Endometrial microvascular endothelial cells (primary cell): ENCODE measurements around the gene TMEM164. TPM values are rescaled to one million over a fixed set of nuclear protein-coding genes. Genes with fewer than 3 reads are reported as not detected.
"Not testable (repeated sequence)": the region's sequence is repeated elsewhere in the genome, so short reads cannot be mapped to it uniquely, and the experiment has no call there.

ENCODE experiments used
- in situ Hi-C: cut with HindIII; loops from 2 replicates; pipeline ENCODE4 v1.10.0; 2017; ENCODE audit warnings: low sequenced_read_pairs, low pct_unique_long_range_greater_than_20kb; ENCODE audit errors: inconsistent ontology term
- total RNA-seq: library from RNA; depleted of rRNA; stranded (reverse); fragments of >200 nt; gene quantifications from one replicate; pipeline ENCODE4 v1.2.3, GENCODE V29; 2015; ENCODE audit errors: inconsistent ontology term

Gene TMEM164
- total RNA-seq: 28.6 TPM

DNA sequence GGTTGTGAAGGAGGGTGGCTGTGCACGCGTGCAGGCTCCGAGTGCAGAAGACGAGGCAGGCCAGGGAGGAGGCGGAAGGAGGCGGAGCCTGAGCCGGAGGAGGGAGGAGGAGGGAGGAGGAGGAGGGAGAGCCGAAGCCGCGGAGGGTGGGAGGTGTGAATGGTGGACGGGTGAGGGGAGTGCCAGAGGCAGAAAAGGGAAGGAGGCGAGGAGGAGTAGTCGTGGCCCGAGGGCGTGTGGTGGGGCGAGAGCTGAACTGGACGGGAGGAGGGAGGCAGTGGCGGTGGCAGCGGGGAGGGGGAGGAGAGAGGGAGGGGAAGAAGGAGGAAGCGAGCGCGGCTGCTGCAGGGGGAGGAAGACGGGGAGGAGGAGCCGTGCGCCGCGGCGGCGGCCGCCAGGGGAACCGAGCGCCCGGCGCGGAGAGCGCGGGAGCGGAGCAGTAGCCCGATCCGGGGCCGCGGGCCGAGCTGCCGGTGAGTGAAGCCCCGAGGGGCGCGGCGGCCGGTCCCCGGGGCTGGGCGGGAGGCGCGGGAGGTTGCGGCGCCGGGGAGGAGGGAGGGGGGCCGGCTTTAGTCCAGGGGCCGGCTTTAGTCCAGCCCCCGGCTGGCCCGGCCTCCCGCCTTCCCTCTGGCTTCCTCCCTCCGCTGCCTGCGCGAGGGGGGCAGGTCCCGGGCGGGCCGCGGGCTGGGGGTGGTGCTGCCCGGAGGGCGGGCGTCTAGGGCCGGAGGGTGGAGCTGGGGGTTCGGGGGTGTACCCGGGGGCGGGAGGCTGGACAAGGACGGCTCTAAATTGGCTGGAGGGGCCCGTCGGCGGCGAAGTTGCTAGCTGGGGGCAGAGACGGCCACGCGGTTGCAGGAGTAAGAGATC lies at the start of gene TMEM164:
Gene TMEM164 (plus strand): TSS at position 815 of the 867 bp plus-strand sequence. CDS start 661 bp downstream, outside the sequence.
- in situ Hi-C loops: no loop called here

DNA sequence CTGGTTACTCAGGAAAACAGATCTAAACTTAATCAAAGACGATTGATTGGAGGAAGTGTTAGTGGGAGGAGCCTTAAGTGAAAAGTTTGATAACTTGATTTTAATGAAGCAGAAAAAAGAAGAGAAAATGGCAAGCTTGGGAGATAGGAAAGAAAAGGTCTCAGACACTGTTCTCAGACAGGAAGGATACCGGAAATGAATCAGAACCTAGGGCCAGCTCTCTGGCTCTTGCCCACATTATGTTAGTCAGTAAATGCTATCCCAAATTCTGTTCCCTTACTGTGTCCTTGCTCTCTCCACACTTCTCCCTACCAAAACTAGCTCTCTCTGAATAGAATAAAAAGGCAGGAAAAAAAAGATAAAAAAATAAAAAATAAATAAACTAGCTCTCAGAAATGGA lies 48.6 kb upstream of the TMEM164 start:
- in situ Hi-C loops: no loop called here

DNA sequence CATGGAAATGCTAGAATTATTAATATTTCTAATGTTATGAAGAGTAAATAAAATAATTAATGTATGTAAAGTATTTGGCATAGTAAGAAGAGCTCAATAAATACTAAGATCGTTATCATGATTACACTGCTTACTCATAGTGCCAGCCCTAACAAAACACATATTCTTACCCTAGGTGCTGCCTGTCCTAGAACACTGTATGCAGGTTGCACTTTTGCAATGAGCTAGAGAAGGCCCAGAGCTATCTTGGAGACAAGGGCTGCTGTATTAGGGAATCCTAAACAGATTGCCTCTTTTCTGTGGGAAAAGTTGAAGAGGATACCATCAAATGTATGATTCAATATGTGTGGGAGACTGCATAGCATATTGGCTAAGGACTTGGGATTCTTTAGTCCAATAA lies 48.0 kb upstream of the TMEM164 start:
- in situ Hi-C loops: no loop called here

DNA sequence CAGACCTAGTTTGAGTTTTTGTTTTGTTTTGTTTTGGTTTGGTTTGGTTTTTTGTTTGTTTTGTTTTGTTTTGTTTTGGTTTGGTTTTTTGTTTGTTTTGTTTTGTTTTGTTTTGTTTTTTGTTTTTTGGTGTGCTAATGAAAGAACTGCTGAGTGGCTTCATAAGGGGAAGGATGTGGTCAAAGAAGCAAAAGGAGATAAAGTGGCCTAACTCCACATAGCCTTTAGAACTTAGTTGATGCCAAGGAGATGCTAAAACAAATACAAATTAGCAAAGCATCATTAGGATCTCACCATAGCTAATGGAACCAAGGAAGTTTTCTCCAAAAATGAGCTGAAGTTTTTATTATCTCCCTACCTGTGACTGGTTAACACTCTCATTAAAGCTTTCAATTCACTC lies 44.6 kb upstream of the TMEM164 start:
- in situ Hi-C loops: no loop called here

DNA sequence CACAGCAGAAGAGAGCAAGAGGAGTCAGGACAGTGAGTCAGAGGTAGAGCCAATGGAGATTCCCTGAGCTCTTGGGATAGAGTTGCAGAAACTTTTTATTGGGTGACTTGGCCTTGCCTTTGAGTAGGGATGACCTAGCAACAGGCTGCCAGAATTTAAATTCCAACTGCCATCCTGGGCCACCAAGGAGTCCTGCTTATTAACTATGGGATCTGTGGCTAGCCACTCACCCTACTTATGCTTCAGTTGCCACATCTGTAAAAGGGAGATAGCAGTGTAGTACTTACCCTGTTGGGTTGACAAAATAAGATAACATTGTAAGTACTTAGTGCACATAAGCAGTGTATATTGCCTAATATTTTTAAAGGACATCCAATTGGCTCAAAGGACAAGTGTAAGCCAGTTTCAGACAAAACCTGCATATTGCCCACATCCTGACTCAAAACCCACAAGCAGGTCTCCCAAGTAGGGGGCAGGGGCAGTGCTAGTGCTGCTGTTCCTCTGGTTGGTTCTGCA lies 43.5 kb upstream of the TMEM164 start:
- in situ Hi-C loops: no loop called here

DNA sequence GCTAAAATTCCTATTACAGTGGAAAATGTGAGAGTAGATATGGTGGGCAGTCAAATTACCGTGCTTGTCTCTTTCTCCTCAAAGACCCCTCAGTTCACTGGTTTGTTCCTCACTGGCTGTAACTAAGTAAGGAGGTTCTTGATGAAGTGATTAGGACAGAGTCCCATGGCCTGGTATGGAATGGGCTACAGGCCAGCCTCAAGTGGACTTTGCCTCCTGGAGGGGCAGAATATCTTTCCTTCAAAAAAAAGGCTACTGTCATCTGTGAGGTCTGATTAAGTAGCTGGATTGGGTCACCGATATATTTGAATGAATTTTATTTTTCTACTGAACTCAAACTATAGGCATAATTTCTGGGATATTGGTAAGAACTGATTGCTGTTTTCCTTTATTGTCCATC lies 38.5 kb upstream of the TMEM164 start:
- in situ Hi-C loops: no loop called here

DNA sequence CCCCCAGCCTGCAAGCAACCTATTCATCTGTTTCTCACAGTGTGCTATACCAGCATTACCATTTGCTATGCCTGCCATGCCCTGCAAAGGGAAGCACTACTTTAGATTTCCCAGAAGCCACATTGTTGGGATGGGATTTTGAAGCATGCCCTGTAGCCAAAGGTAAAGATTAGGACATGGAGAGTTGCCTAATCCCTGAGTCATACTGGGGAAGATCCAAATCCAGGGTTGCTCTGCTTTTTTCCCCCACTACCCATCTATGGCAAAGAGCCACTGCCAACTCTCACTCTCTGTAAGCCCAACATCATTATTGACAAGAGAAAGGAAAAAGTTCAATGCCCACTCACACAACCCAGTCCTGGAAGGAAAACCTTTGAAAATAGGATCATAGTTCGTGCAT lies 36.7 kb upstream of the TMEM164 start:
- in situ Hi-C loops: no loop called here

DNA sequence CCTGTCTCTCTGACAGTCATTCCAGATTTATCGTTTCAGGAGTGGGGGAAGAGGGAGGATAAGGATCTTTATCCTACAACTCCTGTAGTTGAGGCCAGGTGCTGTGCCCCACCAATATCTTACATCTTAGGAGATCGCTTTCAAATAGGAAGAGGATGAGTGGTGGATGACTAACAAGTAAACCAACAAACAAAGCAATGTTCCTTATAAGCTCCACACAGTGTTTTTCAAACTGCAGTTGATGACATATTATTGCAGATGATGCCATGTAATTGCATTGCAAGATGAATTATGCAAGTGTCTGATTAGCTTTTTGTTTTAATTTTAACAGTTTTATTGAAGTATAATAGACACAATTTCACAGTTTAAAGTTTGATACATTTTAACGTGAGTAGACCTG lies 35.8 kb upstream of the TMEM164 start:
- in situ Hi-C loops: no loop called here

DNA sequence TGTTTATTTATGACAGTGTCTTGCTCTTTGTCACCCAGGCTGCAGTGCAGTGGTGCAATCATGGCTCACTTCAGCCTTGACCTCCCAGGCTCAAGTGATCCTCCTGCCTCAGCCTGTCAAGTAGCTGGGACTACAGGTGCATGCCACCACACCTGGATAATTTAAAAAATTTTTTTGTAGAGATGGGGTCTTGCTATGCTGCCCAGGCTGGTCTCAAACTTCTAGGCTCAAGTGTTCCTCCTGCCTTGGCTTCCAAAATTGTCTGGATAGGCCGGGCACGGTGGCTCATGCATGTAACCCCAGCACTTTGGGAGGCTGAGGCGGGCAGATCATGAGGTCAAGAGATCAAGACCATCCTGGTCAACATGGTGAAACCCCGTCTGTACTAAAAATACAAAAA lies 32.1 kb upstream of the TMEM164 start:
- in situ Hi-C loops: not testable (repeated sequence)

DNA sequence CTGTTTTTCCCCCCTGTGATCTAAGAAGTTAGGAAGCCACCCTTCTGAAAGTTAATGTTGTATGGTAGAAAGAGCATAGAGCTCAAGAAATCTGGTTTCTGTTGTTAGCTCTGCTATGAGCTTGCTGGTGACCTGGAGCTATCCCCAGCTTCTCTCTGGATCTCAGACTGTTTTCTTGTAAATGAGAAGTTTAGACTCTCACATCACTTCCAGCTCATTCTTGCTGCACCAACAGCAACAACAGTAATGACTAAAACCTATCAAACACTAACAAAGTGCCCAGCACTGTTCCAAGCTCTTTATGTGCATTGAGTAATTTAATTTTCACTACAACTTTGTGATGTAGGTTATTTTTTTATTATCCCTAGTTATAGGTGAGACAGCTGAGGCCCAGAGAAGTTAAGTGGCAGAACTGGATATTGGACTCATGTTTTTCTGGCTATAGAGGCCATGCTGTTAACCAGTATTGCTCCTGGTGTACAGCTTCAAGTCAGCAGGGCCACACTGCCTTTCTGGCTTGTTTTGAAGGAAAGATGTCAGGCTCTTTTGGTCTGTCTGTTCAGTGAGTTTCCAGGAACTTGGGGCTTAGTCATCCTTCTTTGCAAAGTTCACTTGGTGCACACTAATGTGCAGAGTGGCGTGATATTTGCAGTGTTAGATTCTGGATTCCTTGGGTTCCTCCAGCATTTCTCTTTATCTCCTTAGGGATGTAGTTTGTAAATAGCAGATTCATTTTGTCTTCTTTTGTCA lies 27.8 kb upstream of the TMEM164 start:
- in situ Hi-C loops: no loop called here

DNA sequence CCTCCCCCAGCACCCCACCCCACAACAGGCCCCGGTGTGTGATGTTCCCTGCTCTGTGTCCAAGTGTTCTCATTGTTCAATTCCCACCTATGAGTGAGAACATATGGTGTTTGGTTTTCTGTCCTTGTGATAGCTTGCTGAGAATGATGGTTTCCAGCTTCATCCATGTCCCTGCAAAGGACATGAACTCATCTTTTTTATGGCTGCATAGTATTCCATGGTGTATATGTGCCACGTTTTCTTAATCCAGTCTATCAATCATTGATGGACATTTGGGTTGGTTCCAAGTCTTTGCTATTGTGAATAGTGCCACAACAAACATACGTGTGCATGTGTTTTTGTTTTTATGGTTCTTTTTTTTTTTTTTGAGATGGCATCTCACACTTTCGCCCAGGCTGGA lies 17.7 kb upstream of the TMEM164 start:
- in situ Hi-C loops: not testable (repeated sequence)

DNA sequence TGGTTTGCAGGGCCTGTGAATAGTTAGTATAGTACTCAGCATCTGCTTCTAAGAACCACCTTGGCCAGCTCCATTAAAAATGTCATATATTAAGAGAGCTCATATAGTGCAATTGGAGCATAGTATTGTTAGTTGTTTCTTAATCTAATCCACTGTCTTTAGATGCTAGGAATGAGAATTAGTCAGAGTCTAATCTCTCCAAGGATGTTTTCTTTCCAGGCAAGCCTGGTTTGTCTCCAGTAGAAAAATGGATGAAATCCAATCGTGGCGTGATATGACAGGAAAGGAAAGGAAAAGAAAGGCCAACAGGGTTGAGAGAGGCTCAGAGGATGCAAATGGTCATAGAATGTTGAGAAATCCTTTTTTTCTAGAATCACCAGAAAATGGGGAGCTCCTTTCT lies 15.0 kb upstream of the TMEM164 start:
- in situ Hi-C loops: no loop called here

DNA sequence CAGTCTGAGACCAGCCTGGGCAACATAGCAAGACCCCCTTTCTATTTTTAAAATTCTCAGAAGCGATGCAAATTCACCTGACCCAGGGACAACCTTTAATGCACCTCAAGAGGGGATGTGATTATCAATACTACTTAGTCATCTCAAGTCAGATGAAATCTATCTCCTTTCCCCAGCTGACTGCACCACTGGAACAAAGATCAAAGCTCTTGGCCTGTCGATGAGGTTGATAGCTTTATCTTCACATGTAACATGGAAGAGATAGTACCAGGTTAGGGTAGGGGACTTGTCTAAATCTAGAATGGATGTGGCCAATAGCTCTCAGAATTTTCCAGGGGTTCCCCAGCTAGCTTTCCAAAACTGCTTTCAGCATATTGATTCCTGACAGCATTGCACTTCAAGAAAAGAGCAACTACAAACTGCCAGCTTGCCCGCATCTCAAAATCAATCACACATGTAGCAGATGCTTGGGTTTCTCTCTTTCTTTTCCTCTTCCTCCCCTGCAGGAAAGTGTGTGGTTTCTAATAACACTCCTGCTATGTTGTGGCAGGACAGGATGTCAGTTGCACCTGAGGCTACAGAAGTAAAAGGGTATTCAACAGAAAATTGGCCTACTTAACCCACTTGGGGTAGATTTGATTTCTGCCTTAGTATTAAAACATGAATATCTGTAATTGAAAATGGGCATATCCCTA lies 12.2 kb upstream of the TMEM164 start:
- in situ Hi-C loops: no loop called here

DNA sequence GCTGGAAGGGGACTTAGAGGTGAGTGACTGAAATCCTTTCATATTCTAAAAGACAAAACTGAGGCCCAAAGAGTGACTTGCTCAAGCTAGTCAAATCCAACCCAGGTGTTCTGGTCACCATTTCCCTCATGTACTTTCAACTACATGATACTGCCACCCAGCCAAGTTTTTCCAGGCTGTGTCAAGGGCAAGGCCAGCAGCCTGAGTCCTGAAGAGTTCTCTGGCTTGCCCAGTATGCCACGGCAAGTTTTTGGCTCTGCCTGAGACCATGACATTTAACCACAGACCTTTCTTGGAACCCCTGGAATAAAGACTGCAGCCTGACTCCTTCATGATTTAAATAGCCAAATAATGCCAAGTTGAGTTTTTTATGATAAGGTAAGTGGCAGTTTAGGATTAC lies 10.7 kb upstream of the TMEM164 start:
- in situ Hi-C loops: no loop called here

DNA sequence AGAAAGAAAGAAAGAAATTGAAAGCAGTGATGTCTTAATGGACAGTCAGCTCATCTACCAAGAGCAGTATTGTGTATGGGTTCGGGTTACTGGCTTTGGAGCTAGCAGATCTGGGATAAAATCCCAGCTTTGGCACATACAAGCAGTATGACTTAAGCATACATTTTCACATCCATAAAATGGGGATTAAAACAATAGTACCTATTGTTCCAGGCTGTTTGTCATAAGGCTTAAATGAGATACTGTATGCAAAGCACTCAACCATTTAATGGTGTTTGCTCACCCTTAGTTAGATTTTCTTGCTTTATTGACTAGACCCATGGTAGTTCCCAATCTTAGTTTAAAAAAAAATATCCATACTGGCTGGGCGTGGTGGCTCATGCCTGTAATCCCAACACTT lies 7.8 kb upstream of the TMEM164 start:
- in situ Hi-C loops: no loop called here

DNA sequence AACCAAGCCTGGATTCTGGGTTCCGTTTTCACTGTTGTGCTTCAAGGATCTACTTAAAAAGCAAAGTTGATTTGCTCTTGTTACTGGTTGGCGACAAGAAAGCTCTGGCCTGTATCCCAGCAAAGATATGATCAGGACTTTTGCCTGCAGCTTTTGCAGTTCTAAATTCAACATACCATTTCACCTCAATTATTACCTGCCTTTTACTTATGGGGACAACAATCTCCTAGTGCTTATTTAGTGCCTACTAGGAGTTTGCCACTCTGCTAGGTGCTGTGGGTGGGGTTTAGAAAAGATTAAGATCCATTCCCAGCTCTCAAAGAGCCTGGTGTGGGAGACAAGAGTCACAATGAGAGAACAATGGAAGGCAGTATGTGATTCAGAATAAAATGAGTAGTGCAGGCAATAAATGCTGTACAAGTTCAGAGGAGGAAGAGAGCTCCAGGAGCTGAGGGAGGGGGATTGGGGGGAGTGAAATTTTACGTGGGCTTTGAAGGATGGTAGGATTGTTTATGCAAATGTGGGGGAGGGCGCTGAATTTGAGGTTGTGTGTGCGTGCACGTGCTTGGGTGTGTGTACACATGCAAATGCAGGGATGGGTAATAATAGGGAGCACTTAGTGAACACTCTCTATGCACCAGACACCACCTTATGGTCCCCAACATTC lies 5.0 kb upstream of the TMEM164 start:
- in situ Hi-C loops: no loop called here

DNA sequence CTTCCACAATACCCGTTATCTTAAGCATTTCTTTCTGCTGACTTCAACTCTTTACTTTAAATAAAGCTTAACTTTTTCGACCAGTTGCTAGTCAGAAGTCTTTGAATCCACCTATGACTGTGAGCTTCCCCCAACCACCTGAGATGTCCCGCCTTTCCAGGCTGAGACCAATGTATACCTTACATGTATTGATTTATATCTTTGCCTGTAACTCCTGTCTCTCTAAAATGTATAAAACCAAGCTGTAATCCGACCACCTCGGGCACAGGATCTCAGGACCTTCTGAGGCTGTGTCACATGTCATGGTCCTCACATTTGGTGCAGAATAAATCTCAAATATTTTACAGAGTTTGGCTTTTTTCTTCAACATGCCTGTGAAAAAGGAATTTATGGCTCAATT lies 2.9 kb upstream of the TMEM164 start:
- in situ Hi-C loops: no loop called here

DNA sequence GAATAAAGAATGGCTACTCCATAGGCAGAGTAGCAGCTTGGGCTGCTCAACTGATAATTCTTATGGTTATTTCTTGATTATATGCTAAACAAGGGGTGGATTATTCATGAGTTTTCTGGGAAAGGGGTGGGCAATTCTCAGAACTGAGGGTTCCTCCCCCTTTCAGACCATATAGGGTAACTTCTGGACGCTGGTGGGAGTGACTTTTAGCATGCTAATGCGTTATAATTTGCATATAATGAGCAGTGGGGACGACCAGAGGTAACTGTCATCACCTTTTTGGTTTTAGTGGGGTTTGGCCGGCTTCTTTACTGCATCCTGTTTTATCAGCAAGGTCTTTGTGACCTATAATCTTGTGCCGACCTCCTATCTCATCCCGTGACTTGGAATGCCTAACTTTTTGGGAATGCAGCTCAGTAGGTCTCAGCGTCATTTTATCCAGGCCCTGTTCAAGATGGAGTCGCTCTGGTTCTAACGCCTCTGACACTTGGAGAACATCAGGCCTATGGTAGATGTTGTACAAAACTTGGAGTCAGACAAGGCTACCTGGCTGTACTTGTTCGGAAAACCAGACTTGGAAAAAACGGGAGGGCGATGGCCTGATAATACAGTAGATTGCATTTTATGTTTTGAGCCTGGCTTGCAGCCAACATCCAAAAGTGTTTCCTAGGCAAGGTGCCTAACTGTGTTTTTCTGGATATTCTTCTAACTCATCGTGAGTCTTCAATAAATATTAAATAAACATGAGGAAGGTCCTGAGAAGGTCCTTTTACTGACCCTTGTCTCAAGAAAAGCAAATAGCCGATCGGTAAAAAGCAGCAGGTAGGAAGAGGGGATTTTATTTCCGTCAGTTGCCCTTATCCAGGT lies 1.8 kb upstream of the TMEM164 start:
- in situ Hi-C loops: no loop called here
